Right lobe of liver (tissue), 6 donors: Measurements from ENCODE around the gene DOCK1. TPM values are rescaled to one million over a fixed set of nuclear protein-coding genes. Genes with fewer than 3 reads are reported as not detected.

ENCODE experiments used
- ATAC-seq, 4 donors: fragments of 200-7000 bp; cut with Tn5 transposase; one replicate each; pipeline ENCODE4 v1.9.1; 2020; ENCODE audit warnings: mild to moderate bottlenecking in 4 of 4, moderate library complexity in 4 of 4
- DNase-seq, 3 donors: peaks; one replicate each; pipeline ENCODE4 v3.0.0-alpha.2; 2020
- H3K27ac ChIP-seq, 3 donors: fragments of 200-600 bp; one replicate each; pipeline ENCODE4 v1.8.0; 2022
- H3K27me3 ChIP-seq, 2 donors: fragments of 200-600 bp; one replicate each; pipeline ENCODE4 v1.8.0; 2022
- H3K36me3 ChIP-seq, 4 donors: fragments of 200-600 bp; sonication (generic) in 1 of 4; one replicate each; pipeline versions ENCODE4 v1.5.1 to v1.8.0; 2017 to 2022; ENCODE audit warnings: control low read depth in 1 of 4
- H3K4me1 ChIP-seq, 4 donors: fragments of 200-600 bp; sonication (generic) in 1 of 4; one replicate each; pipeline versions ENCODE4 v1.5.1 to v1.8.0; 2017 to 2022; ENCODE audit warnings: control low read depth in 1 of 4
- H3K4me3 ChIP-seq, 3 donors: fragments of 200-600 bp; one replicate each; pipeline ENCODE4 v1.8.0; 2022
- H3K9me3 ChIP-seq, 4 donors: fragments of 200-600 bp; sonication (generic) in 1 of 4; one replicate each; pipeline versions ENCODE4 v1.5.1 to v1.8.0; 2017 to 2022; ENCODE audit warnings: control low read depth in 1 of 4
- POLR2A ChIP-seq: fragments of 450-650 bp; IDR thresholded peaks from one replicate; pipeline ENCODE4 v1.6.1; 2017; ENCODE audit warnings: antibody characterized with exemption, mild to moderate bottlenecking
- WGBS: methylation state at CpG from one replicate; pipeline ENCODE4 v1.1.6; 2018; ENCODE audit warnings: low coverage, low lambda C conversion rate; ENCODE audit not compliant: insufficient coverage; ENCODE audit errors: missing lambda C conversion rate; 5-methylcytosine and 5-hydroxymethylcytosine counted together
- intact Hi-C, 2 donors: fragments of 100-400 bp; cut with DNase I; formaldehyde crosslinking; loops; one replicate each; pipeline versions ENCODE4 v1.11.2 to v1.14.1; 2022
- total RNA-seq, 6 experiments: library from RNA; depleted of rRNA in 2 of 6; stranded (reverse); fragments of >200 nt in 2 of 6; fragmentation: NEBNext Ultra II Directional in 3 of 6; extraction: Animal tissue kit (Norgen Biotek cat#: 25700) in 3 of 6; gene quantifications; one replicate each; pipeline versions ENCODE4 v1.1.0 to v1.2.4, GENCODE V29; 2016 to 2023
- TF ChIP-seq, protein P1 (sequence below), 4 donors: fragments of 200-600 bp in 3 of 4; fragments of 450-650 bp in 1 of 4; IDR thresholded peaks; one replicate each; pipeline versions ENCODE4 v1.5.1 to v1.8.0; 2016 to 2022; ENCODE audit warnings: antibody characterized with exemption in 4 of 4, mild to moderate bottlenecking in 2 of 4
- donor health status: DM: no; HTN: yes; CAD: no.
- donor health status: DM: no; HTN: no; CAD: no.
- donor health status: DM: no; HTN: no; CAD: no.
- donor health status: DM: no; HTN: yes; CAD: no.
- donor health status: DM: no; HTN: yes; CAD: no.

DOCK1 gene
- total RNA-seq, 6 experiments from 2014 or later: 13.8 to 17.8 (median 14.6) TPM

DNA sequence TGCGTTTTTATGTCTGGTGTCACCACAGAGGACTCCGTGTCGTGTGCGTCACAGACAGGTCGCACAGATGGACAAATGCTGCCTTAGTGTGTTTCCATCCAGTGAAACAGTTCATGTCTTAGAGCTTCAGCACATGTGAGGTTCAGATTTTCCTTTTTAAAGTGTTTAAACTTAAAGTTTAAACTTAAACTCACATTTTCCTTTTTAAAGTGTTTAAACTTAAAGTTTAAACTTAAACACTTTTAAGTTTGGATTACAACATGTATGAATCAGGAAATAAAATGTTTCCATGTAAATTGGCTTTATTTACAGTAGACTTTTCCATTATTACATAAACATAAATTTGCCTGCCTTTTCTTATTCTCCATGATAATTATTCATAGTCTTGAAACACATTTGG lies 223.9 kb downstream of the DOCK1 start:
- ATAC-seq: no peak
- intact Hi-C loops: no loop called here
- Histone ChIP-seq H3K36me3 (no peaks in the 10 kb centered on the region), H3K27ac (no peak overlapping the region), H3K9me3 (no peaks in the 10 kb centered on the region), H3K4me3 (no peak overlapping the region), H3K4me1 (peaks cover 0 to 3% (median 0%) of the 10 kb centered on the region in 4 donors), H3K27me3 (no peaks in the 10 kb centered on the region)
- no peak for DNase-seq
- 98% methylated on average over 5 of the region's 5 CpGs for WGBS
- TF ChIP-seq, protein P1, sequence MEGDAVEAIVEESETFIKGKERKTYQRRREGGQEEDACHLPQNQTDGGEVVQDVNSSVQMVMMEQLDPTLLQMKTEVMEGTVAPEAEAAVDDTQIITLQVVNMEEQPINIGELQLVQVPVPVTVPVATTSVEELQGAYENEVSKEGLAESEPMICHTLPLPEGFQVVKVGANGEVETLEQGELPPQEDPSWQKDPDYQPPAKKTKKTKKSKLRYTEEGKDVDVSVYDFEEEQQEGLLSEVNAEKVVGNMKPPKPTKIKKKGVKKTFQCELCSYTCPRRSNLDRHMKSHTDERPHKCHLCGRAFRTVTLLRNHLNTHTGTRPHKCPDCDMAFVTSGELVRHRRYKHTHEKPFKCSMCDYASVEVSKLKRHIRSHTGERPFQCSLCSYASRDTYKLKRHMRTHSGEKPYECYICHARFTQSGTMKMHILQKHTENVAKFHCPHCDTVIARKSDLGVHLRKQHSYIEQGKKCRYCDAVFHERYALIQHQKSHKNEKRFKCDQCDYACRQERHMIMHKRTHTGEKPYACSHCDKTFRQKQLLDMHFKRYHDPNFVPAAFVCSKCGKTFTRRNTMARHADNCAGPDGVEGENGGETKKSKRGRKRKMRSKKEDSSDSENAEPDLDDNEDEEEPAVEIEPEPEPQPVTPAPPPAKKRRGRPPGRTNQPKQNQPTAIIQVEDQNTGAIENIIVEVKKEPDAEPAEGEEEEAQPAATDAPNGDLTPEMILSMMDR (IDR thresholded peaks at IDR 0.05): no peak

DNA sequence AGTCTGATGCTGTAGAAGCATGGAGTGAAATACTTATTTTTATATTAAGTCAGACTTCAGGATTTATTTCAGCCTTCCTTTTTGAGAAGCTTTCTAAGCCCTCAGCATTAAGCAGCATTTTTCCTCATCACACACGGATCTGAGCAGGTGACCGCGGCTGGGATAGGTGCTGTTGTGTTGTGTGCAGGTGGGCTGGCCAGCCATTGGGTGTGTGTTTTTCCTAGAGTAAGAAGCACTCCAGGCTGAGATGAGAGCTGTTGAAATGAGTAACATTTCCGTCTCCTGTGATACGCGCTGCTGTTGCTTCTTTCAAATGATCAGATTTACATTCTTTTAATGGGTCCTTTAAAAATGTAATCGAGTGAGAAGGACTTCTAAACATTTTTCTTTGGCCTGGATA lies 227.2 kb downstream of the DOCK1 start:
- TF ChIP-seq, protein P1 (IDR thresholded peaks at IDR 0.05): no peak
- TF ChIP-seq POLR2A: no peak
- no peaks in the 10 kb centered on the region for H3K9me3 ChIP-seq
- H3K4me1 ChIP-seq: peaks cover 0 to 3% (median 0%) of the 10 kb centered on the region in 4 donors
- H3K36me3 ChIP-seq: no peaks in the 10 kb centered on the region
- H3K27ac ChIP-seq: no peak overlapping the region
- intact Hi-C loops: no loop called here
- no peak overlapping the region for H3K4me3 ChIP-seq
- DNase-seq (no peak), ATAC-seq (no peak)
- no peaks in the 10 kb centered on the region for H3K27me3 ChIP-seq
- 96% methylated on average over 7 of the region's 7 CpGs for WGBS

DNA sequence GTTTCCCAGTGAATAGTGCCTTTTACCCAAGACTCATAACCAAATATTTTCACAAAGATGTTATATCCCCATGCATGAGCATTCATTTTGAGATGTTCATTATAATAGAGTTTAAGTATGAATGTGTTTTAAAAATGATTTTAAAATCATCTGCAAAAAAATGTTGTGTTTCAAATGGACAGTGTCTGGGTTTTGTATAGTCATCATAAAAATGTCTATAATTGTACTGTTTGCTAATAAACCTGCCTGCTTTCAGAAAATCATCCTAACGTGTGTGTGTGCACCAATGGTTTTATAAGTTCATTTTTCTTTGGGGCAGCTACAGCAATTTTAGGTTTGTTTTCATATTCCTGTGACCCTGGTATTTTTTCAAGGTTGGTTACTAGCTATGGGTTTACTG lies 228.0 kb downstream of the DOCK1 start:
- no peaks in the 10 kb centered on the region for H3K36me3 ChIP-seq
- no peak overlapping the region for H3K4me3 ChIP-seq
- TF ChIP-seq POLR2A: no peak
- TF ChIP-seq, protein P1 (IDR thresholded peaks at IDR 0.05): no peak
- ATAC-seq (no peak), DNase-seq (no peak)
- peaks cover 0 to 3% (median 0%) of the 10 kb centered on the region in 4 donors for H3K4me1 ChIP-seq
- H3K27ac ChIP-seq: no peak overlapping the region
- intact Hi-C loops: no loop called here
- WGBS: 94% methylated on average over 1 of the region's 1 CpG
- no peaks in the 10 kb centered on the region for H3K27me3 ChIP-seq
- H3K9me3 ChIP-seq: no peaks in the 10 kb centered on the region

DNA sequence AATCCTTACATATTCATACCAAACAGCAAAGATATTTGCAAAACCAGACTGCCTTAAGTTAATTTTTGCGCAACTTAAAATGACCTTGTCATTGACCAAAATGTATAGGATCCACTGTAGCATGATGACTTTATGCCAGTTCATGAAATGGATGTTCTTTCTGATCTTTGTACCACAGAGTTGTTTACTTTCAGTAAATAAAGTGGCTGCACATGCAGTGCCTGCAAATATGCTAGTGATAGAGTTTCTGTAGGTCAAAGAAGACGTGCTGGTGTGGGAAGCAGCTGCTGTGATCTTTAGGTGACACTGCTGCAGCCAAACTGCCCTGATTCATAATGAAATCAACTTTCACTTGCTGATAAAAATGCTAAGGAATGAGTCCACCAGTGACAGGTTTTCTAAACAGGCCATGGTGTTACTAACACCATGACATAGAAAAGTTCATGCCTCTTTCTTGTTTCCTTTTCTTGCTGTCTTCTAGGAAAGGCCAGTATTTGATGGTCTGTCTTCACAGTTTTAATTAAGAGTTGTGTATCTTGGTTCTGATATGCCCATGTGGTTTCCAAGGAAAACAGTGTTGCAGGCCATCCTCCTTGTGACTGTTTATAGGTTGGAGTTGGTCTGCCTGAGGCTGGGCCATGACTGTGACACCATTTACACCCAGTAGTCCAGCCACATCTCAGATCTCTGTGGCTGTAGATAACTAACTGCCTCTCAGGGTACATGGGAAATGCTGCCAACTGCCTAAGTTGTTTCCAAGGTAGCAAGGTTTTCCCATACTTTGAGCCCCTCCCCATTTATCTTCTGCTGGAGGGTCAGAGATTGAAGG lies 228.7 kb downstream of the DOCK1 start:
- intact Hi-C loops: no loop called here
- Histone ChIP-seq H3K4me3 (no peak overlapping the region), H3K27me3 (no peaks in the 10 kb centered on the region), H3K36me3 (no peaks in the 10 kb centered on the region), H3K4me1 (peaks cover 0 to 3% (median 0%) of the 10 kb centered on the region in 4 donors), H3K27ac (no peak overlapping the region), H3K9me3 (no peaks in the 10 kb centered on the region)
- TF ChIP-seq POLR2A: no peak
- TF ChIP-seq, protein P1 (IDR thresholded peaks at IDR 0.05): no peak
- DNase-seq (no peak), ATAC-seq (peak; percentile 35 to 71 (median 62))
- 55% methylated on average over 2 of the region's 2 CpGs for WGBS
